Immature natural killer cell (primary cell): ENCODE data around the gene CPA4. TPM values are rescaled to one million over a fixed set of nuclear protein-coding genes. Genes with fewer than 3 reads are reported as not detected.
"Not testable (repeated sequence)": the region's sequence is repeated elsewhere in the genome, so short reads cannot be mapped to it uniquely, and the experiment has no call there.

Experiments used
- DNase-seq, 3 donors: peaks; one replicate each; pipeline ENCODE4 v3.0.0; 2022; ENCODE audit warnings: mixed read lengths in 1 of 3
- H3K27ac Mint-ChIP-seq, 6 donors: one replicate each; pipeline ENCODE4 v1.8.0; 2020; ENCODE audit warnings: mixed read lengths in 6 of 6, mild to moderate bottlenecking in 5 of 6, inconsistent platforms in 4 of 6, moderate library complexity in 3 of 6
- H3K27me3 Mint-ChIP-seq, 3 donors: one replicate each; pipeline ENCODE4 v1.8.0; 2020 to 2021; ENCODE audit warnings: low read depth in 3 of 3, mild to moderate bottlenecking in 3 of 3, mixed read lengths in 3 of 3, moderate library complexity in 3 of 3, inconsistent platforms in 1 of 3
- H3K36me3 Mint-ChIP-seq, 3 donors: one replicate each; pipeline ENCODE4 v1.8.0; 2020; ENCODE audit warnings: mixed read lengths in 3 of 3, inconsistent platforms in 2 of 3, mild to moderate bottlenecking in 2 of 3
- H3K4me1 Mint-ChIP-seq, 2 donors: one replicate each; pipeline ENCODE4 v1.8.0; 2020; ENCODE audit warnings: inconsistent platforms in 2 of 2, mild to moderate bottlenecking in 2 of 2, mixed read lengths in 2 of 2, moderate library complexity in 1 of 2
- H3K4me3 Mint-ChIP-seq, 5 donors: one replicate each; pipeline ENCODE4 v1.8.0; 2020; ENCODE audit warnings: mild to moderate bottlenecking in 5 of 5, mixed read lengths in 5 of 5, inconsistent platforms in 3 of 5, moderate library complexity in 3 of 5
- H3K9me3 Mint-ChIP-seq, 6 donors: one replicate each; pipeline ENCODE4 v1.8.0; 2020; ENCODE audit warnings: mild to moderate bottlenecking in 6 of 6, mixed read lengths in 6 of 6, inconsistent platforms in 4 of 6, moderate library complexity in 3 of 6
- polyA plus RNA-seq, 3 donors: library from polyadenylated mRNA; unstranded; fragments of 300-500 nt; fragmentation: Illumina TruSeq; gene quantifications; one replicate each; pipeline ENCODE4 v1.2.3, GENCODE V29; 2021

The CPA4 gene
- polyA plus RNA-seq, 3 donors from 2014 or later, result not detected

DNA sequence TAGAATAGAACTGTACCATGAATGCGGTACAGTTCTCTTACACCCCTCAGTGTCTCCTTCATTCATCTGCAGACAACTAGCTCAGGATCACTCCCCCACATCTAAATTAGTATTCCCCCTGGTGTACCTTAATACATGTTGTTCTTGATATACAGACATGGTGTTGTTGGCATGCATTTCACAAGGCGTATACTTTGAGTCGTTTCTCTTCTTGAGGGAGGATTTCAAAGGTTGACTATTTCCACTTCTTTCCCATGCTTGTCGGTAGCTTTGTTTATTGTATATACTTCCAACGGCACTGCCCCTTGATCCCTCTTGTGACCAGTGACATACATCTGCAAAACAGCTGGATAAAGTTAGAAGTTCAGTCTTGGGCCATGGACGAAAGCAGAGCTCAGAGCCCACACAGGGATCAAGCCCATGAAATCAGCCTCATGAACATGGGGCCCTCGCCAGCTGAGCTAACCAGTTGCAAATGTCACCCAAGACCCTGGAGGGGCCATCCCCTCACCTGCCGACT, 8.6 kb downstream of the CPA4 start:
- Mint-ChIP-seq H3K27me3 (peaks cover 0 to 2% (median 0%) of the 10 kb centered on the region in 3 donors), H3K4me1 (no peaks in the 10 kb centered on the region), H3K27ac (no peak overlapping the region), H3K4me3 (no peak overlapping the region), H3K9me3 (no peaks in the 10 kb centered on the region), H3K36me3 (peaks cover 0 to 3% (median 0%) of the 10 kb centered on the region in 3 donors)
- DNase-seq, result no peak

GRCh38 chr7:130302649-130303048, 9.7 kb downstream of the CPA4 start:
- no peak overlapping the region for H3K4me3 Mint-ChIP-seq
- no peaks in the 10 kb centered on the region for H3K4me1 Mint-ChIP-seq
- peaks cover 0 to 3% (median 0%) of the 10 kb centered on the region in 3 donors for H3K36me3 Mint-ChIP-seq
- no peak for DNase-seq
- H3K9me3 Mint-ChIP-seq, result no peaks in the 10 kb centered on the region
- H3K27ac Mint-ChIP-seq, result no peak overlapping the region
- no peaks in the 10 kb centered on the region for H3K27me3 Mint-ChIP-seq

GRCh38 chr7:130303127-130303526, 10.2 kb downstream of the CPA4 start:
- Mint-ChIP-seq H3K9me3 (no peaks in the 10 kb centered on the region), H3K27ac (no peak overlapping the region), H3K4me3 (no peak overlapping the region), H3K4me1 (no peaks in the 10 kb centered on the region), H3K36me3 (peaks cover 0 to 3% (median 0%) of the 10 kb centered on the region in 3 donors), H3K27me3 (no peaks in the 10 kb centered on the region)
- DNase-seq, result no peak

GRCh38 chr7:130303551-130303950, 10.6 kb downstream of the CPA4 start:
- no peak overlapping the region for H3K4me3 Mint-ChIP-seq
- DNase-seq, result no peak
- peaks cover 0 to 3% (median 0%) of the 10 kb centered on the region in 3 donors for H3K36me3 Mint-ChIP-seq
- no peak overlapping the region for H3K27ac Mint-ChIP-seq
- no peaks in the 10 kb centered on the region for H3K27me3 Mint-ChIP-seq
- no peaks in the 10 kb centered on the region for H3K4me1 Mint-ChIP-seq
- H3K9me3 Mint-ChIP-seq, result no peaks in the 10 kb centered on the region

- Mint-ChIP-seq H3K4me1 (no peaks in the 10 kb centered on the region), H3K9me3 (no peaks in the 10 kb centered on the region), H3K27ac (no peak overlapping the region), H3K36me3 (peaks cover 0 to 3% (median 0%) of the 10 kb centered on the region in 3 donors), H3K27me3 (peaks cover 0 to 2% (median 0%) of the 10 kb centered on the region in 3 donors), H3K4me3 (no peak overlapping the region)
- no peak for DNase-seq
These were observed 11.0 kb downstream of the CPA4 start for GRCh38 chr7:130303982-130304381.

GRCh38 chr7:130304878-130305277, 11.9 kb downstream of the CPA4 start:
- H3K36me3 Mint-ChIP-seq, result peaks cover 0 to 3% (median 0%) of the 10 kb centered on the region in 3 donors
- H3K27ac Mint-ChIP-seq, result no peak overlapping the region
- H3K4me1 Mint-ChIP-seq, result no peaks in the 10 kb centered on the region
- no peaks in the 10 kb centered on the region for H3K9me3 Mint-ChIP-seq
- no peak for DNase-seq
- H3K27me3 Mint-ChIP-seq, result peaks cover 0 to 8% (median under 1%) of the 10 kb centered on the region in 3 donors
- H3K4me3 Mint-ChIP-seq, result no peak overlapping the region

GRCh38 chr7:130305433-130306042, 12.6 kb downstream of the CPA4 start:
- Mint-ChIP-seq H3K36me3 (peaks cover 0 to 3% (median 0%) of the 10 kb centered on the region in 3 donors), H3K4me1 (no peaks in the 10 kb centered on the region), H3K27me3 (peaks cover 0 to 8% (median 3%) of the 10 kb centered on the region in 3 donors), H3K4me3 (no peak overlapping the region), H3K9me3 (no peaks in the 10 kb centered on the region), H3K27ac (no peak overlapping the region)
- DNase-seq, result no peak

GRCh38 chr7:130309986-130310385, 17.0 kb downstream of the CPA4 start:
- H3K27ac Mint-ChIP-seq, result no peak overlapping the region
- no peaks in the 10 kb centered on the region for H3K36me3 Mint-ChIP-seq
- no peak for DNase-seq
- H3K4me3 Mint-ChIP-seq, result no peak overlapping the region
- H3K4me1 Mint-ChIP-seq, result no peaks in the 10 kb centered on the region
- no peaks in the 10 kb centered on the region for H3K9me3 Mint-ChIP-seq
- H3K27me3 Mint-ChIP-seq, result peaks cover 0 to 8% (median 3%) of the 10 kb centered on the region in 3 donors

DNA sequence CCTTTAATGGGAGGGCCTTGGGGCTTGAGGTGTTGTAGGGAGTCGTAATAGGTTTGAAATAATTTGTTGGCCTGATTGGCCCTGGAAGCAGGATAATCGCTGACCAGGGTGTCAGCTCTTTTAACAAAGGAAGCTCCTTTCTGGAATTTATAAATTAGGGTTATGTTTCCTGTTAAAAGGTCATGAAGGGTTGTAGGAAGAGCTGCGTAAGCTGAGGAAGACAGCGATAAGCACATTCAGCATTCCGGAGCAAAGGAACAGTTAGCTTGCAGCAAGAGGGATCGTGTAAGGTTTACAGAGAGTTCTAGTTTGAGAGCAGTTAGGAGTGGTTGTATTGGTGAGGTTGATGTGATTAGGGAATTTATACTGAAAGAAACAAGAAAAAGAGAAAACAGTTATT, 21.3 kb downstream of the CPA4 start:
- Mint-ChIP-seq H3K4me1 (no peaks in the 10 kb centered on the region), H3K27me3 (peaks cover 3 to 5% (median 4%) of the 10 kb centered on the region in 3 donors), H3K27ac (no peak overlapping the region), H3K36me3 (no peaks in the 10 kb centered on the region), H3K9me3 (no peaks in the 10 kb centered on the region), H3K4me3 (no peak overlapping the region)
- no peak for DNase-seq

DNA sequence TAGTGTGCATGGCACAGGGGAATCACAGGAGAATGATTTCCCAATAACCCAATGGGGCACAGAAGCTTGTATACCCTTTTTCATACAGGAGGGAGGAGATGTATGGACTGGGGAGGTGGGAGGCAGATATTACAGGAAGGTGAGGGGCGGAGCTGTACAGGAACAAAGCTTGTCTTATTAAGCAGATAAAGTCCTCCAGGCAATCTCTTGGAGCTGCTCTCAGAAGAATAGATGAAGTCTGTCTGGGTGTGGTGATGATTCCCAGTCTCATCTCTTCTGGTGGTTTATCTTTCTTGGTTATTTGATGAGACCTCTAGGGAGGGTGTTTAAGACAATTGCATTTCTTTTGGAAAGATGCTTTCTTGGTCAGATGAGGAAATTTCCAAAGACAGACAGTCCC, 26.6 kb downstream of the CPA4 start:
- Mint-ChIP-seq H3K27me3 (peaks cover 0 to 6% (median 4%) of the 10 kb centered on the region in 3 donors), H3K9me3 (no peaks in the 10 kb centered on the region), H3K4me1 (no peaks in the 10 kb centered on the region), H3K36me3 (no peaks in the 10 kb centered on the region), H3K27ac (no peak overlapping the region), H3K4me3 (no peak overlapping the region)
- no peak for DNase-seq

GRCh38 chr7:130321542-130322229, 28.7 kb downstream of the CPA4 start:
- H3K27ac Mint-ChIP-seq, result not testable (repeated sequence)

GRCh38 chr7:130322615-130323014, 29.7 kb downstream of the CPA4 start:
- Mint-ChIP-seq H3K36me3 (no peaks in the 10 kb centered on the region), H3K27ac (no peak overlapping the region), H3K4me1 (no peaks in the 10 kb centered on the region), H3K9me3 (no peaks in the 10 kb centered on the region), H3K27me3 (peaks cover 3 to 4% (median 4%) of the 10 kb centered on the region in 3 donors), H3K4me3 (no peak overlapping the region)
- DNase-seq, result no peak

More at GRCh38 chr7:130321542-130322229, 28.7 kb downstream of the CPA4 start:
- not testable (repeated sequence) for H3K27me3 Mint-ChIP-seq, H3K4me3 Mint-ChIP-seq, H3K36me3 Mint-ChIP-seq, H3K9me3 Mint-ChIP-seq, DNase-seq, H3K4me1 Mint-ChIP-seq

DNA sequence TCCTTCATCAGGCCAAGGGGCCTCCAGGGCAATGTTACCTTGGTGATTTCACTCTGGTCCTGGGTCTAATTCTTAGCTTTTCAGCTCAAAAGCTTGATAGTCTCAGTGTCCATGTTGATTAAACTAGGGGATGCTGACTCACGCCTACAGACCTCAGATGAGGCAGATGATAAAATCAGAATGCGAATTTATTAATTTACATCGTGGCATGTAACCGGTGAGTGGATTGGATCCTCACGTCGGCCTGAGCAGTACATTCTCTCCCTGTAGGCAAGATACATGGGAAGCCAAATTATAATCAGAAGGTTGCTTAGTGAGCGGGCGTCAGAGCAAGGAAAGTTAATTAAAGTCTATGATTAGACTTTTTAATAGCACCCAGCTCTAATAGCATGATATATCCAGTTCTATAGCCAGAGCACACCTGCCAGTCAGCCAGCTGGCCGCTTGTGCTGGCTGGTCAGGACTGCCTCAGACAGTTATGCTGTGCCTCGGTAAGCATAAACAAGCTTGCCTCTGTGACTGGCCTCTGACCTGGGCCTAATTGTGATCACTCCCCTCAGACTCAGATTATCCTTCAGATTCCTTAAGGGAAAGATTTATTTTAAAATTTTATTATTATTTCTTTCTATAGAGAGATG, 31.5 kb downstream of the CPA4 start:
- Mint-ChIP-seq H3K9me3 (no peaks in the 10 kb centered on the region), H3K4me3 (no peak overlapping the region), H3K36me3 (no peaks in the 10 kb centered on the region), H3K27ac (no peak overlapping the region), H3K27me3 (peaks cover 2 to 5% (median 2%) of the 10 kb centered on the region in 3 donors), H3K4me1 (no peaks in the 10 kb centered on the region)
- no peak for DNase-seq

GRCh38 chr7:130329681-130330080, 36.7 kb downstream of the CPA4 start:
- Mint-ChIP-seq H3K27ac (no peak overlapping the region), H3K27me3 (peaks cover 0 to 10% (median 2%) of the 10 kb centered on the region in 3 donors), H3K4me3 (no peak overlapping the region), H3K4me1 (no peaks in the 10 kb centered on the region), H3K36me3 (no peaks in the 10 kb centered on the region), H3K9me3 (no peaks in the 10 kb centered on the region)
- DNase-seq, result no peak
